GM21529 (cell line): ENCODE measurements around the gene GCSAML.
"Not testable (repeated sequence)": the region's sequence is repeated elsewhere in the genome, so short reads cannot be mapped to it uniquely, and the experiment has no call there.

Source experiments
- ATAC-seq: cut with Tn5 transposase; IDR thresholded peaks from one replicate; pipeline ENCODE4 v1.9.1; 2021; ENCODE audit not compliant: unreplicated experiment

GCSAML gene

DNA sequence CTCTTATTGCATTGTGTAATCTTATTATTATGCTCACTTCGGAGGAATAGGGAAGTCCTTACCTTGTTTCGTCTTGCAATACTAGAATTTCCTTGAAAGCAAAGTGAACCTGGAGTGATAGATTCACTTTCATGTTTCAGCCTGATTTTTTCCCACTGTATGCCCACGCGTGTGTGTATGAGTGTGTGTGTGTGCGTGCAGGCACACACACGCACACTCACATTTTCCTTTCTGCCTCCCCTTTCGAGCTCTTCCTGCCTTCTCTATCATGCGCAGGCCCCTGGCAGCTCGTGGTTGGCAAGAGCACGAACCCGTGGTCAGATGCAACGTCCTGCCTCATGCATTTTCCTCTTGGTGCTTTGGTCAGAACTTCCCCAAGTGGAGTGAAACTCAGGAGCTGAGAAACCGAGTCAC lies at the start of gene GCSAML:
Gene GCSAML (plus strand): TSS at position 366 of the 414 bp plus-strand sequence. CDS start 58 bp downstream, outside the sequence.
- no peak for ATAC-seq

DNA sequence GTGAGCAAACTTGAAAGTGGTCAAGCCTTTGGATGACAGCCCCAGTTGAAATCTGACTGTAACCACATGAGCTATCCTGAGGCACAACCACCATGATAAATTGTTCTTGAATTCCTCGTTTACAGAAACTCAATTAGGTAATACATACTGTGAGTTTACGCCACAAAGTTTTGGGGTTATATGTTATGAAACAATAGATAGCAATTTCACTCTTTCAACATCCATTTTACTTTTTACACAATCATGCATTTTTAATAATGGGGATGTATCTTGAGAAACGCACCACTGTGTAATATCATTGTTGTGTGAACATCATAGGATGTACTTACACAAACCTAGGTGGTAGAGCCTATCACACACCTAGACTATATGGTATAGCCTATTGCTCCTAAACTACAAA lies 48.1 kb upstream of the GCSAML start:
- no peak for ATAC-seq

- ATAC-seq, result no peak
Measured at GRCh38 chr1:247506831-247507230, 42.1 kb upstream of the GCSAML start.

GRCh38 chr1:247517795-247518612 lies 30.9 kb upstream of the GCSAML start:
- no peak for ATAC-seq

DNA sequence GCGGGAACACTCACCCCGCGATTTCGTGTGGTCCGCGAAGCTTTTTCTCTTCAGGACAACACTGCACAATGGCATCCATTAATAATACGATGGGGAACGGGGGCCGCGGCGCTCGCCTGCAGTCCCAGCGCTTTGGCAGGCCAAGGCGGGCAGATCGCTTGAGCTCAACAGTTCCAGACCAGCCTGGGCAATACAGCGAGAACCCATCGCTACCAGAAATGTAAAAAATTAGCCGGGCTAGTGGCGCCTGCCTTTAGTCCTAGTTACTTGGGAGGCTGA lies 30.4 kb upstream of the GCSAML start:
- ATAC-seq, result no peak

GRCh38 chr1:247521886-247522285 lies 27.0 kb upstream of the GCSAML start:
- not testable (repeated sequence) for ATAC-seq

GRCh38 chr1:247528812-247529474 lies 20.0 kb upstream of the GCSAML start:
- ATAC-seq, result no peak

DNA sequence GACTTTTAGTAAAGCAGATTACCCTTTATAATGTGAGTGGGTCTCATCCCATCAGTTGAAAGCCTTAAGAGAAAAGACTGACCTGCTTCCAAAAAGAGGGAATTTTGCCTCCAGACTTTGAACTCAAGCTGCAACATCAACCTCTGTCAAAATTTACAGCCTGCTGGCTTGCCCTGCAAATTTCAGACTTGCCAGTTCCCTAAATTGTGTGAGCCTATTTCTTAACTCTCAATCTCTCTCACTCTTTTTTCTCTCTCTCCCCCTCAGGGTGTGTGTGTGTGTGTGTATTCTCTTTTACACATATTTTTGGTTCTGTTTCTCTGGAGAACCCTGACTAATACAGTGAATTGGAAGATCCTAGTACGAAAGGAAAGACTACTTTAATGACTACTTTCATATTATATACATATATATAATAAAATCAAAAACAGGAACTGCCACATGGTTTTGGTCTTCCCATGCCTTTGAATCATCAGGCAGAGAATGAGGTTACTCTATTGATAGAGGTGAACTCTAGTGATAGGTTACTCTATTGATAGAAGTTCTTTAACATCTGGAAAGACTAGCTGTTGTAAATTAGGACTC lies 19.1 kb upstream of the GCSAML start:
- ATAC-seq, result no peak

DNA sequence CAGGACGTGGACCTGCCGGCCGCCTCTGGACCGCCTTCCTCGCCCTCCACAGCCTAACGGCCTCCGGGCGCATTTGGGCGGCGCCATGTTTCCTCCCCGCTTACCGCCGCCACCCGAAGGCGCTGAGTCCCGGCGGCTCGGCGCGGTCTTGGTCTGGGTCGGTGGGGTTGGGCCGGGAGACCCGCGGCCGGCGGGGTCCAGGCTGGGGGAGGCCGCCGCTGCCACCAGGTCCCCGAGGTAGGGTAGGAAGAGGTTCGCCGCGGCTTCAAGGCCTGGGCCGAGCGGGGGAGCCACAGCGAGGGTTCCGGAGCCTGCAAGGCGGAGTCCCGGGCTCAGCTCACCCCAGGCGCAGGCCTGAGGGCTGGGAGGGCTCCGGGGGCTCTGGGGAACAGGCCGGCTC lies 18.1 kb upstream of the GCSAML start:
- no peak for ATAC-seq

DNA sequence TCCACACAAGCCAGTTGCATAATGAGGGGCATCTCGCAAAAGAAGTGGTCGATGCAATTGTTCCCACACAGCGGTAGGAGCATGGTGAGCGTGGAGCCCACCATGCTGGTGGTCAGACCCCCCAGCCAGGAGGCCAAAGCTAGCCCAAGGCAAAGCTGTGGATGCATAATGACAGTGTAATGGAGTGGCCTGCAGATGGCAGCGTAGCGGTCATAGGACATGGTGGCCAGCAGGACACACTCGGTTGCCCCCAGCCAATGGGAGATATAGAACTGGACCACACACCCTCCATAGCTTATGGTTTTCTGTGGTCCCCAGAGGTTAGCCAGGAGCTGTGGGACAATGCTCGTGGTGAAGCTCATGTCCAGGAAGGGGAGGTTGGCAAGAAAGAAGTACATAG lies 17.0 kb upstream of the GCSAML start:
- no peak for ATAC-seq

- no peak for ATAC-seq
Measured at GRCh38 chr1:247535402-247535801, 13.5 kb upstream of the GCSAML start.

DNA sequence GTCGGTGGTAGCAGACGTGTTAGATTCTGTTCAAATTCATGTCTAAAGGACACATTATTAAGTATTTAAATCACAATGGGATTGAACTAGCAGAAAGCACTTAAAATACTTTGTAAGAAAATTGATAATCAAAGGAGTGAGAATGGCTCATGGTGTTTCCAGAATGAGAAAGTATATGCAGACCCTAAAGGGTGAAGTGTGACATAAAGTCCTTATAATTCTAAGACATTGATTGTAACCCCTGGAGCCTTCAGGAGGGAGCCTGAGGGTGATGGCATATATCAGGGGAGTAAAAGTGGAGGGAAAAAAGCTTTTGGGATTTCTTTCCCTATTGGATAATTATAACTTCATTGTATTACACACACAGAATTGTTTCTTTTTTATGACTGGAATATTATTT lies 12.6 kb upstream of the GCSAML start, which contains the start of gene OR2C3:
Gene OR2C3 (minus strand): TSS at position 101 of the 400 bp plus-strand sequence. CDS start 3,929 bp downstream, outside the sequence.
- ATAC-seq, result no peak

DNA sequence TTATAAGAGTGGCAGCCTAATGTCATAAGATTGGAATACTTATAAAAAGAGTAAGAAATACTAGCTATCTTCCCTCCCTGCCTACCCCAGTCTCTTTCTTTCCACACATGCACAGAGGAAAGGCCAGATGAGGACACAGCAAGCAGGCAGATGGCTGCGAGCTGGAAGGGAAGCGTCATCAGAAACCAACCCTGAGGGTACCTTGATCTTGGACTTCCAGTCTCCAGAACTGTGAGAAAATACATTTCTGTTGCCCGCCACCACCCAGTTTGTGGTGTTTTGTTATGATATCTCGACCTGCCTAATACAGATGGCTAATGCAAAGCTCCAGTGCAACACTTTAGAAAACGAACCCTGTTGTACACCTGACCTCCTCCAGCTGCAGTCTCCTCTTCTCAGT lies 10.4 kb upstream of the GCSAML start:
- no peak for ATAC-seq

GRCh38 chr1:247539215-247539614 lies 9.7 kb upstream of the GCSAML start:
- no peak for ATAC-seq

GRCh38 chr1:247540581-247540980 lies 8.4 kb upstream of the GCSAML start:
- ATAC-seq, result no peak

DNA sequence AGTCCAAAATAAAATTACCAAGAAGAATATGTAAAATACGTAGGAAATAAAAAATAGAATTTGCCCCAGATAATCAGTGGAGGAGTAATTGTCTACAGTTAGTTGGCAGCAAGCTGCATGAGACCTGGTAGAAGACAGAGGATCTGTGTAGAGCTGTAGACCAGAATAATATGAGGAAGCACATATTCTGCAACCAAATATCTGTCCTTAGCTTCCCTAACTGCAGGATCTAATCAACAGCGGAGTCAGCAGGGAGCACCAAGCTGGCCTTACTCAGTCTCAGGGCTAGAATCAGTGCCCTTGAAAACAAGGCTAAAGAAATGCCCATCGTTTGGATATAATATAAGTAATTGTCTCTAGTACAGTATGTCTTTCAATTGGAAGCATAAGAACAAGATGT lies 6.1 kb upstream of the GCSAML start:
- no peak for ATAC-seq

- no peak for ATAC-seq
Measured at GRCh38 chr1:247548092-247548491, 842 bp upstream of the GCSAML start.

DNA sequence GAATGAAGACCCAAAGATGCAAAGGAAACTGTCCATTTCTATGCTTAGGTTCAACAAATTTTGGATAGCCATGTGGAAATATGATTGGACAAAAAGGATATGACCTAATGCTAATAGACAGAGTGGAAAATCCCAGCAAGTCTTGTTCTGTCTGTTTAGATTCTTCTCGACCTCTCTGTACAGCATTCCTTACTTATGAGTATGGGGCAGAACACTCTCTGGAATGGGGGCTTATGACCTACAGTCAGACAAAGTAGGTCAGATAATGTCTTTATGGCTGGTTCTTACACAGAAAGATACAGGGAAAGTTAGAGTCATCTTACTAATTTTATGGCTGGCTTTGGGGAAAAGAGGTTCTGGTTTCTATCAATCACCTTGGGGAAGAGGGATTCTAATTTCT lies 2.8 kb downstream of the GCSAML start:
- ATAC-seq, result no peak

DNA sequence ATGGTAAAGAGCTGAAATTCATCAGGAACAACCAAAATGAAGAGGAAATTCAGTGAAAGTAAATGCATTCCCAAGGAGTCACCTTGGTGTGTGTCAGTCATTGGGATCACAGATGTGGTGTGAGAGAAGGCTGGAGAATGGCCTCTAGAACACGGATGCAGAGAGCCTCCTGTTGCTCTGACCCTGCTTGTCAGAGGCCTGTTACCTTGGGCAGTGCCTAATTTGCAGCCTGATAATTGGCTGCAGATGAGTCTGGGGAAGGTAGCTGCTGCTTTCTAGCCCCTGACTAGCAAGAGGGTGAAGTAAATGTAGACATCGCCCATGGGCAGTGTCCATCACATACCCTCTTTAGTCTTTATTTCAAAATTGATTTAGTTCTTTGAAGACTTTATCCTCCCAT lies 3.3 kb downstream of the GCSAML start:
- ATAC-seq, result no peak

GRCh38 chr1:247557926-247558674 lies 9.2 kb downstream of the GCSAML start:
- ATAC-seq, result no peak

DNA sequence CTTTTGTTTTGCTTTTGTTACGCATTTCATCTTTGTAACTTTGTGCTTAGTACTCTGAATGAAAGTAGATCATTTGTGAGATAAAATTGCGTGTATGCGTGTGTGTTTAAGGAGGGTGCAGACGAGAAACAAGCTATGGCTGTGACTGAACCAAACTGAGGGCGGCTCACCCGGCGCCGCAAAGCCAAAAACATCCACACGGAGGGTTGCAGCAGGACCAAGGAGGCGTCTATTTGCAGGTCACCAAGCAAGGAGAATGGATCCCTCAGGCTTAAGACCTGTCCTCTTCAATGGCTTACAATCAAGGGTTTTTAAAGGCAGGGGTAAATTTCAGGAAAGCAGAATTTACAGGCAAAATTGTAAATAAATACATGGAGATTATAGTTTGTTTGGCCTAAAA lies 12.8 kb downstream of the GCSAML start:
- no peak for ATAC-seq

- ATAC-seq, result no peak
Measured at GRCh38 chr1:247562198-247562597, 13.3 kb downstream of the GCSAML start.
